GM18520 (cell line): ENCODE results near the gene PATL1.
A peak's percentile ranks its signal among the peaks of the same experiment; 100 is the strongest.
"Not testable (repeated sequence)": the region's sequence is repeated elsewhere in the genome, so short reads cannot be mapped to it uniquely, and the experiment has no call there.

Source experiments
- ATAC-seq: cut with Tn5 transposase; IDR thresholded peaks from one replicate; pipeline ENCODE4 v1.9.1; 2021; ENCODE audit not compliant: unreplicated experiment

PATL1 gene, protein sequence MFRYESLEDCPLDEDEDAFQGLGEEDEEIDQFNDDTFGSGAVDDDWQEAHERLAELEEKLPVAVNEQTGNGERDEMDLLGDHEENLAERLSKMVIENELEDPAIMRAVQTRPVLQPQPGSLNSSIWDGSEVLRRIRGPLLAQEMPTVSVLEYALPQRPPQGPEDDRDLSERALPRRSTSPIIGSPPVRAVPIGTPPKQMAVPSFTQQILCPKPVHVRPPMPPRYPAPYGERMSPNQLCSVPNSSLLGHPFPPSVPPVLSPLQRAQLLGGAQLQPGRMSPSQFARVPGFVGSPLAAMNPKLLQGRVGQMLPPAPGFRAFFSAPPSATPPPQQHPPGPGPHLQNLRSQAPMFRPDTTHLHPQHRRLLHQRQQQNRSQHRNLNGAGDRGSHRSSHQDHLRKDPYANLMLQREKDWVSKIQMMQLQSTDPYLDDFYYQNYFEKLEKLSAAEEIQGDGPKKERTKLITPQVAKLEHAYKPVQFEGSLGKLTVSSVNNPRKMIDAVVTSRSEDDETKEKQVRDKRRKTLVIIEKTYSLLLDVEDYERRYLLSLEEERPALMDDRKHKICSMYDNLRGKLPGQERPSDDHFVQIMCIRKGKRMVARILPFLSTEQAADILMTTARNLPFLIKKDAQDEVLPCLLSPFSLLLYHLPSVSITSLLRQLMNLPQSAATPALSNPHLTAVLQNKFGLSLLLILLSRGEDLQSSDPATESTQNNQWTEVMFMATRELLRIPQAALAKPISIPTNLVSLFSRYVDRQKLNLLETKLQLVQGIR

GRCh38 chr11:59668950-59669610, at the start of gene PATL1:
PATL1 (minus strand) TSS chr11:59669037; CDS start chr11:59668895, 142 bp downstream.
- ATAC-seq: peak; percentile 93

GRCh38 chr11:59716051-59716450, 47.2 kb upstream of the PATL1 start:
- no peak for ATAC-seq

- ATAC-seq: no peak
Measured at GRCh38 chr11:59713745-59714144, 44.9 kb upstream of the PATL1 start, which contains the start of gene OR10V1. OR10V1 (minus strand) TSS chr11:59713845; CDS start chr11:59713845, 0 bp downstream.

DNA sequence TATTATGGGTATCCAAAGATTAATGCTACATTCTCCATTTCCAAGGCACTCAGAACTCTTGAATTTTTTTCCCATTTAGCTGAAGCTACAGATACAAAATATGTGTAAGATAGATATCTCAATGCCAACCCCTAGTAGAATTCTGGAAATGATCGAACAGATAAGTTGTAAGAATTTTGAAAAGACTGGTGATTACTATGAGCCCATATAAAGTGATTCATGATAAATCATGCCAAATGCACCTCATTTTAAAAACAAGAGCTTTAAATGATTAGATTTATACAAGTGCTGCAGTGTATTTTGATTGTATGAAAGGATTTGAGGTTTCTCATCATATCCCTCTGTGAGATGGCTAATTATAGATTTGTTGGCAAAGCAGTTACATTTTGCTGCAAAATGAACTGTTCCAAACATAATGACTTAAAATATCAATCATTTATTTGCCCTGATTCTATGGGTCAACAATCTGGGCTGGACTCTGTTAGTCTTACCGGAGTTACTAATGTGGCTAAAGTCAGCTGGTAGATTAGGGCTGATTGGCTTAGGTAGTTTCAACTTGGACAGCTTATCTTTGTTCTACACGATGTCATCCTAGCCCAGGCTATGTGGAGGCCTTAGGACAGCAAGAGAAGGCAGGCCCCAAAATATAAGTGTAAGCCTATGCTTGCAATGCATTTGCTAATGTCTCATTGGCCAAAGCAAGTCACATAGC, 41.5 kb upstream of the PATL1 start:
- ATAC-seq: no peak

- ATAC-seq: no peak
Measured at GRCh38 chr11:59708537-59708936, 39.7 kb upstream of the PATL1 start.

- ATAC-seq: no peak
Measured at GRCh38 chr11:59707371-59707770, 38.5 kb upstream of the PATL1 start.

- no peak for ATAC-seq
Measured at GRCh38 chr11:59706518-59707285, 37.9 kb upstream of the PATL1 start.

DNA sequence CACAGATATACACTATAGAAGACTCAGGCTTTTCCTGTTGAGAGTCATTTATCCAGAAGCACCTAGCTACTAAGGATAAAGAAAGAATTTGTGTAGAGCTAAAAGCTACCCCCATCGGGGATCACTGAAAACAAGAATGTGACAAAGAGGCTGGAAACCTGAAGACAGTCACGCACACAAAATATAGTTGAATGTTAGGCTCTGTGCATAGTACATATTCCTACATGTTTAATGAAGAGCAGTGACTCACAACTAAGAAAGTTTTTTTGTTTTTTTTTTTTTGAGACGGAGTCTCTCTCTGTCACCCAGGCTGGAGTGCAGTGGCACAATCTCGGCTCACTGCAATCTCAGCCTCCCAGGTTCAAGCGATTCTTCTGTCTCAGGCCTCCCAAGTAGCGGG, 36.5 kb upstream of the PATL1 start:
- ATAC-seq: no peak

DNA sequence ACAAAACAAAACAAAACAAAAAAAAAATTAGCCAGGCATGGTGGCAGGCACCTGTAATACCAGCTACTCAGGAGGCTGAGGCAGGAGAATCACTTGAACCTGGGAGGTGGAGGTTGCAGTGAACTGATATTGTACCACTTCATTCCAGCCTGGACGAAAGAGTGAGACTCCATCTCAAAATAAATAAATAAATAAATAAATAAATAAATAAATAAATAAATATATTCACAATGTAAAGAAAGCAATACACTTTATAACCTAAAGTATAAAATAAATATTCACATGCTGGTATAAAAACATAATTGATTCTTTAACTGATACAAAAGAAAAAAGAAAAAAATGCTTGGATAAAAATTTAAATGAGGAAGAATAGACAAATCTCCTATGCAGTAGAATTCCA, 34.7 kb upstream of the PATL1 start:
- not testable (repeated sequence) for ATAC-seq

- not testable (repeated sequence) for ATAC-seq
Measured at GRCh38 chr11:59700157-59700556, 31.3 kb upstream of the PATL1 start.

GRCh38 chr11:59698506-59698905, 29.7 kb upstream of the PATL1 start:
- ATAC-seq: no peak

DNA sequence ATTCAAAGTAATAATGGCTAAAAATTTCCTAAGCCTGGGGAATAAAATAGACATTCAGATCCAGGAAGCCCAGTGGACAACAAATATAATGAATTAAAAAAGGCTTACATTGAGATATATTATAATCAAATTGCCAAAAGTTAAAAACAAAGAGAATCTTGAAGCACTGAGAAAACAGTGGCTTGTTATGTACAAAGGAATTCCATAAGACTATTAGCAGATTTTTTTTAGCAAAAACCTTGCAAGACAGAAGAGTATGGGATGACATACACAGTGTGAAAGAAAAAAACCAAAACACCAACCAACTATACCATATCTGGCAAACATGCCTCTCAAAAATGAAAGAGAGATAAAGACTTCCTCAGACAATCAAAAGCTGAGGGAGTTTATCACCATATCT, 24.1 kb upstream of the PATL1 start:
- ATAC-seq: no peak

- no peak for ATAC-seq
Measured at GRCh38 chr11:59691156-59691555, 22.3 kb upstream of the PATL1 start.

DNA sequence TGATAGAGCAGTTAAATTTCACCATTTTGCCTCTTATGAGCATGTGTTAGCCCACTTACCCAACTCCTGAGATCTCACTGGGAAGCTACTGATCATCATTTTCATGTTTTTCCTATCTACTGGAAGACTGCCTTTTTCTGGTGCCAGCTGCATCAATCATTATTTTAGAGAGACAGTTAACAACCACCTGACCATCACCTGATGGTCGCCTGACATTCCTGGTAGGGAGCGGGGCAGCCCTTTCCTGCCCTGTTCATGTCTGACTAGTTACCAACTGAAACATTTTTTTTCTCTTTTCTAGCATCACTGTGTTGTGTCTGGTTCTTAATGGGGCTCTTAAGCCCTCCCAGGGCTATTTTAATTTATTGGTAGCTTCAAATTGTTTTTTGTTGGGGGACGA, 20.2 kb upstream of the PATL1 start:
- ATAC-seq: no peak

GRCh38 chr11:59681260-59681725, 12.5 kb upstream of the PATL1 start:
- not testable (repeated sequence) for ATAC-seq

DNA sequence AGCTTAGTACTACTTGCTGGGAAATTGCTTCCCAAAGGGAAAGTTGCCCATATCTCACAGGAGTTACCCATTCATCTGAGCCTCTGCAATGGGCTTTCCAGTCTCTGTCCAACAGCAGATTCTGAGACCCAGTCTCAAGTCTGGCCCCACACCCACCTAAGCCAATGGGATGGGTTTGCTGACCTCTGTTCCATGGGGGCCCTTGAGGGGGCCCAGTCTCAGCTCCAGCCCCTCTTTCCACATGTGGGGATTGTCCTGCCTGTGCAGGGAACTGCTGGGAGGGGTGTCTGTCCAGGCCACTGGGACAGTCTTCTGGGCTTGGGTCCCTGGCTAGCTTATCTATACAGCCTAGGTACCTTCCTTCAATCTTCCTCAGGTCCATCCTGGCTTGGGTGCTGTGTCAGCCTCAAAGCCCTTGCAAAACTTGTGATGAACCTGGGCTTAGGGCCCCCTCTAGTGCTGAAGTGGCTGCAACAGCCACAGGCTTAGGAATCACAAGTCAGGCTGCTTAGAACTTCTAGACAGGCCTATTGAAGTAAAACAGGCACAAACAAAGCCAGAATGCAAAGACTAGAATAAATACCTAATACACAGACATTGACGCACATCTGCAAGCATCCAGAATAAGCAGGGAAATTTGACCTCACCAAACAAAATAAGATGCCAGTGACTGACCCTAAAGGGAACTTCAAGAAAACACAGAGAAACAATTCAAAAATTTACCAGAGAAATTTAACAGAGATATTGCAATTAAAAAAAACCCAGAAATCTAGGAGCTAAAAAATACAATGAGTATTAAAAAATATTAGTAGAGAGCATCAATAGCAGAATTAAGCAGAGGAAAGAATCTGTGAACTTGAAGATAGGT, 11.7 kb upstream of the PATL1 start:
- peak; percentile 81 for ATAC-seq

- ATAC-seq: no peak
Measured at GRCh38 chr11:59679347-59679746, 10.5 kb upstream of the PATL1 start.

GRCh38 chr11:59678813-59679165, 10.0 kb upstream of the PATL1 start:
- ATAC-seq: no peak

DNA sequence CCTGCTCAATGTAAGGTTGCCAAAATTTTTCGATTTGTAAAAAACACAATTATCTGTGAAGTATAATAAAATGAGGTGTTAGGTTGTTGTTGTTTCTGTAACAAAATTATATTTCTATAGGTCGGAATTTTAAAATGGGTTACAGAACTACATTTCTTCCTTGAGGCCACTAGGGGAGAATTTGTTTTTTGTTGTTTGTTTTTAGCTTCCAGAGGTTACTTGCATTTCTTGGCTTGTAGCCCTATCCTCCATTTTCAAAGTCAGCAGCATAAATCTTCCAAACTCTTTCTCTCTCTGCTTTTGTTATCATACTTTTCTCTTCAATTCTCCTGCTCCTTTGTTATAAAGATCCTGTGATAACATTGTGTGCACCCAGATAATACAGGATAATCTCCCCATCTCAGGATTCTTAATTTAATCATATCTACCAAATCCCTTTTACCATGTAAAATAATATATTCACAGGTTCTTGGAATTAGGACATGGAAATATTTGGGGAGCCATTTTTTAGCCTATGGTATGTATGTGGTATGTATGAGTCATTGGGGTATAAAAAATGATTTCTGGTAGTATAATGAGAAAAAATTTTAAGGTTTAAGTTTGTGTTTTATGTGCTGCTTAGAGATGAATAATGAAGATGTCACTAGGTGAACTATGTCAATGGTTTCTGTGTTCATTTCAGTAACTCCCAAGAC, 9.4 kb upstream of the PATL1 start:
- no peak for ATAC-seq
